GM11168 (cell line): ENCODE measurements around the gene TLE7.

Source experiments
- in situ Hi-C: fragments of 300-500 bp; cut with MboI; formaldehyde crosslinking; loops from one replicate; pipeline ENCODE4 v1.12.0; 2022; ENCODE audit warnings: low sequenced_read_pairs; ENCODE audit not compliant: unreplicated experiment

The TLE7 gene

GRCh38 chr16:71423016-71423415 is 18.8 kb downstream of the TLE7 start:
- in situ Hi-C loops: no loop called here

DNA sequence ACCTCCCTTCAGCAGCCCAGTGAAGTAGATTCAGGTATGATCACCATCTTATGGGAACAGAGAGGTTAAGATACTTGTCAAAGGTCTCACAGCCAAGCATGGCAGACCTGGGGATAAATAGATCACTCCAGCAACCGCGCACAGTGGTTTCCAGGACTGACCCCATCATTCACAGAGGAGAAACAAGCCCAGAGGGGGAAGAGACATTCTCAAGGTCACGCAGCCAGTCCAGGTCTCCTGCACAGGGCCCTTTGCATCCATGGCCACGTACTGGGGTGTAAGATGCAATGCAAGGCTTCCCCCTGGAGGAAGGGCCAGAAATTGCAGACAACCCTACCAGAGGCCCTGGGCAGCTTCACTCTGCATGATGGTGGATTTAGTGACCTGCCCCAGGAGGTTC is 19.9 kb downstream of the TLE7 start:
- in situ Hi-C loops: no loop called here

DNA sequence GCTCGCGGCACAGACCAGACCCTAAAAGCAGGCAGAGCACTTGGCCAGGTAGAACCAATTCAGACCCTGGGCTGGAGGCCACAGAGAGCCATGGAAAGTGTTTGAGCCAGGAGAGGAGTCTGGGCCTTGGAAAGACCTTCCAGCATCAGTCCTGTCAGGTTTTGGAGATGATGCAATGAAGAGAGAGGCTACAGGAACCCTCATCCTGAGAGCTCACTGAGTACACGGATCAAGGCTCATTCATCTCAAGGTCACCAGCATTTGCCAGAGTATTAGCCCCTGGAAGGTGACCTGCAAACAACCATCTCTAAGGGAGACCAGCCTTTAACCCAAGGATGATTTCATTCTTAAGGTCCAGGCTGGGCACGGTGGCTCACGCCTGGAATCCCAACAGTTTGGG is 27.8 kb downstream of the TLE7 start:
- in situ Hi-C loops: loop anchor here (10.0 kb wide), 1 partner anchor 201 kb away; no protein-coding TSS in a partner anchor

GRCh38 chr16:71413341-71413740 is 28.5 kb downstream of the TLE7 start:
- in situ Hi-C loops: loop anchor here (10.0 kb wide), 1 partner anchor 201 kb away; no protein-coding TSS in a partner anchor

DNA sequence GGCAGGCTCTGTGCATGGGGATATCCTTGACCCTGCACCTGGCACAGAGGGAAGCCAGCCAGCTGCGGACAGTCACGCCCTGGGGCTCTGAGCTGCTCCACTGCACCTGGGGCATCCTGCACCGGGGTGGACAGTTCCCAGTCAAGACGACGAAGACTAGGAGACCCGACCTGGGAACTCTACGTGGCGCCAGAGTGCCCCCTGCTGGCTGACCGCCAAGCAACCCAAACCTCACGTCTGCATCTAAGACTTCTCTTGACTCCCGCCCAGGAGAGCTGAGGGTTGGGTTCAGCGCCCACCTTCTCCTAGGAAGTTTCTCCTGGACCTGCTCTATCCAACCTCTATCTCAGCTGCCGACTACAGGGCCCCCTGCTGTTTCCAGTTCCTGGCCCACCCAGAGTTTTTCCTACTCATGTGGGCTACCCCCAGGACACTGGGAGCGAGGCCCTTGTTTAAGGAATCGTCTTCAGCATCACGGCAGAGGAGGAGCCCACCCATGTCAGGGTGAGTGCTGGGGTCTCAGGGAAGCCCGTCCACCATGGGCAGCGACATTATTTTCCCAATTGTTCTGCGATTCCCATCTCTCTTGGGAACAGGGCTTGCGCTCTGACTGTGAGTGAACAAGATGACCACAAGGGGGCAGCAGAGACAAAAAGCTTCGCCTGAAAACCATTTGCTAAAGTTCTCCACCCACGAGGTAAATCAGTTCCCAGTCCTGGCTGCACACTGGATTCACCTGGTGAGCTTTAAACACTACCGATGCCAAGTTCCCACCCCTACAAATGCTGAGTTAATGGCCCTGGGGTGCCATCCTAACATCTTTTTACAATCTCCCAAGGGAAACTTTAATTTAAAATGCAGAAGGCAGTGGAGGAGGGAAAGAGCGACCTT is 29.3 kb downstream of the TLE7 start:
- in situ Hi-C loops: loop anchor here (10.0 kb wide), 1 partner anchor 202 kb away; no protein-coding TSS in a partner anchor

DNA sequence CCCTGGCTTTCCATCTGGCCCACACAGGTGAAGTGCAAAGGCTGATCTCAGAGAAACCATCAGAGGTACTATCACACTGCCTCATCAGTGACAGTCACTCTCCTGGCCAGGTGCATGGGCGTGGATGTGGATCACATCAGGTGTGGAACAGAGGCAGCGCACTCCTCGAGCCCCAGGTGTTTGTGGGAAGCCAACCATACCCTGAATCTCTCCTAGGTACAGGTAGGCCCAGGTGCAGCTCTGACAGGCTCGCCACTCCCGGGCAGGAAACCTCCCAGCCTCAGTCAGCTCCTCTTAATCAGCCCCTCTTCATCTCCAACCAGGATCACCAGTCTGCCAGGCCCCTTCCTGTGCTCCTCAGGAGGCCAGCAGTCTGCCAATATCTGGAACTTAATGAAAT is 31.7 kb downstream of the TLE7 start:
- in situ Hi-C loops: loop anchor here (10.0 kb wide), 1 partner anchor 205 kb away; no protein-coding TSS in a partner anchor

DNA sequence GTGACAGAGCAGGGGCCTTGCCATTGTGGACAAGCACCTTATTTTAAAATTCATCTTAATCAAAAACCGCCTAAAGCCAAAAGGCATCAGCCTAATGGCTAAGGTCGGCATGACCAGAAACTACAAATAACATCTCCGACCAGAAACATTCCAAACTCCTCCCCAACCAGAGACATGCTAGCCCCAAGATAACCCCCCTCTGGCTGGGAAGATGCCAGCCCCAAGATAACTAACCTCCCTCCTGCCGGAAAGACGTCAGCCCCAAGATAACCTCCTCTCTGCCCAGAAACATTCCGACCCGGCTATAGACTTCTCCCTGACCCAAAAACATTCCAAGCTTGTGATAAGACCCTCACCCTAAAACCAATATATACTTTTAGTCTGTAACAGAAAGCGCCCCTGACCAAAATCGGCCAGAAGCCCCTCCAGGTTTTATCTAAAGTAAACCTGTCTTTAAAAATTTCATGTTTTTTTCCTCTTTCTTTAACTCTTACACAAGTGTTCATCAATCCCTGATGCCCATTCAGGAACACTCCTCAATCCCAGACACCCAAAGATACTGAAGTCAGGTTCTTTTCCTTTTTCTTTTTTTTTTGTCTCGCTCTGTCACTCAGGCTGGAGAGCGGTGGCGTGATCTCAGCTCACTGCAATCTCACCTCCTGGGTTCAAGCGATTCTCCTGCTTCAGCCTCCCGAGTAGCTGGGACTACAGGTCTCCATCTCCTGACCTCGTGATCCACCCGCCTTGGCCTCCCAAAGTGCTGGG is 32.7 kb downstream of the TLE7 start:
- in situ Hi-C loops: no loop called here

DNA sequence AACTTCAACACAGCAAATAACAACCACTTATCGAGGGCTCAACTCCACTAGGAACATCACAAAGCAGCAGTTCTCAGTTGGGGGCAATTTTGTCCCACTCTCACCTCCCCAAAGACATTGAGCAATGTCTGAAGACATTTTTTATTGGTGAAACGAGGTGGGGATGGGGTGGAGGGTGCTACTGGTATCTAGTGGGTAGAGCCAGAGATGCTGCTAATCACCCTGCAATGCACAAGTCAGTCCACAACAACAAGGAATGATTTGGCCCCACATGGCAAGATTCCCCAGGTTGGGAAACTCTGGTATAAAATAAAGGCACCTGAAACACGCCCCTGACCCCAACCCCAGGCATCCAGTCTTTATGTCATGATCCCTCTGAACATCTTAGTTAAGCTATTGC is 33.3 kb downstream of the TLE7 start:
- in situ Hi-C loops: no loop called here

GRCh38 chr16:71407731-71408130 is 34.1 kb downstream of the TLE7 start:
- in situ Hi-C loops: no loop called here

DNA sequence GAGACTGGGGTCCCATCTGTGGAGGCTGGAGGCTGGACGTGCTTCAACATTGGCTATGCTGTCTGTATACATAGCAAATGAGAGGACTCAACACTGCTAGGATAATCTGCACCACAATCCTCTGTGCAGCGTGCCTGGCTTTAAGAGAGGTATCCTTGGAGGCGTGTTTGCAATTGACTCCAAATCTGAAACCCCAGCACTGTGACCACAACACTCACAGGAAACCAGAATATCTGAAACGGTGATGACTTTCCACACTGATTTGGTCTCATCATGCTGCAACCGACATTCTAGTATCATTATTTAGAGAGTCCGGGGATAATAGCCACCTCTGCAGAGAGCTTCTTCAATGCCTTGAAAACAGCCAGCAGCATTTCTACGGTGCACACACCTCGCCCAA is 35.1 kb downstream of the TLE7 start:
- in situ Hi-C loops: no loop called here

DNA sequence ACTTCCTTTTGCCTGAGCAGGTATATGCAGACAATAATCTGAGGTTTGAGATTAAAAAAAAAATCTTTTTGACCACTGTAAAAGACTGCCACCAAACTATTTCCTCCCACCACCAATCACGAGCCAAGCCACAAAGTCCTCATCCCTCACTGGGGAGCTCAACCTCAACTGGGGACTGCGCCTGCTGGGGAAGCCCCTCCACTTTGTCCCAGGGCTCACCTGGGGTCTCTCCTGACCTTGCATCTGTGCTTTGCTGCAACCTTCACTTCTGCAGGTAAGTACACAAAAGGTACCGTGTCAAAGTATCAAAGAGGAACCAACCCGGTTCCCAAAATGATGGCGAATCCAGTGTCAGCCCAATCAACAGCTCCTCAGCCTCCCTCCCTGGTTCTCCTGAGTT is 35.5 kb downstream of the TLE7 start:
- in situ Hi-C loops: no loop called here

GRCh38 chr16:71404364-71404763 is 37.5 kb downstream of the TLE7 start:
- in situ Hi-C loops: no loop called here

DNA sequence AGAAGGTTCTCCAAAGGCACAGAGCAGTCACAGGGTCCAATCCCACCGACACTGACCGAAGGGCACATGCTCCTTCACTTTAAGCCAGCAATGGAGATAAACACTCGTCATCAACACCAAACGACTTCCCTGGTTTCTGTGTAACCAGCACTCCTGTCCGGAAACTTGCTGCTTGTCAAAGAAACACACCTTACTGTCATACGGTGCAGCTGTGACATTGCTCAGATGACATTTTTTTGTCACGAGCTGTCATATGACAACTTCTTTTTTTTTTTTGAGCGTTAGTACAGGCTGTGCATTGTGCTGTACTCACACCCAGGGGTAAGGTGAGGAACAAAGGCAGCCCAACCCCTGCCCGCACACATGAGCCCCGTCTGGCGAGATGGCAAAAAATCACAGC is 39.2 kb downstream of the TLE7 start:
- in situ Hi-C loops: no loop called here

- in situ Hi-C loops: no loop called here
Observed at GRCh38 chr16:71402007-71402406, 39.8 kb downstream of the TLE7 start.

DNA sequence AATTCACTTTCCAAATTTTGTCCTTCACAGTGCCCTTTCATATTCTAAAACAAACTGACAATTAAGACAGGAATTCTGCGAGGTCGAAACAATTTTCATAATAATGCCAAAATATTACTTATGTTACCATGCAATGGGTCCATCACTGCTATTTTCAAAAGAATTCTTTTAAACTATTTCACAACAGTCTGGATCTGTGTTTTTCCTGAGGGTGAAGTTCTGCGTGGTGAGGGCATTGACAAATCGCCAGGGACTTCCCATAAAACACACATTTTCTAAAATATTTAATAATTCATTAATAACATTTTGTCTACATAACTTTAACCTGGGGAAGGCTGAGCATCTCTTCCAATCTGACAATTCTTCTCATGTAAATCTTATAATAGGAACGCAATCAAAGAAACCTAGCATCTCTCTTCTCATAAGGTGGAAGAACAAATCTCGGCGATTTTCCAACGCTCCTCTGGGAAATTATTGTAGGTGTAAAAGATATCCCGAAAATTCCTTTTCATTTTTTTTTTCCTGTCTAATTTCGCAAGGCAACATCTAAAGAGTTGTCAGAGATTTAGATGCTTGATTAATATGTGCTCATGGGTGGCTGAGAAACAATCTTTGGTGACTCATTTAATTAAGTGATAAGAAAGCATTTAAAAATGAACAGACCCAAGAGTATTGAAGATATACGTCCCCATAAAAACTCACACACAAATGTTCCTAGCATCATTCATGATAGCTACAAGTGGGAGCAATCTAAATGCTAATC is 41.9 kb downstream of the TLE7 start:
- in situ Hi-C loops: no loop called here

DNA sequence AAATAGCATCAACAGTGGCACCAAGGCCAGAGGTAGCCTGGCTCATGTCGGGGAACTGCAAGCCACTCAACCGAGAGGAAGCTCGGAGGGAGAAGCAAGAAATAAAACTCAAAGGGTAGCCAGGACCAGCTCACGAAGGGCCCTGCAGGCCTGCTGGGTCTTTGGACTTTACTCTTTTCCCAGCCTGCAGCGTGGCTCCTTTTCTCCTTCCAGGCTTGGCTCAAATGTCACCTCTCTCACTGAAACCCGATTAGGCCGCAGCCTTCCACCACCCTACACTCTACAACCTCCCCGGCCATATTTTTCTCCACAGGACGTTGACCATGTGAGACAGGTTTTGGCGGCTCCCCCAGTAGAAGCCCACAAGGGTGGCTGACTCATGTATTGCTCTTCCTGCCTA is 45.3 kb downstream of the TLE7 start:
- in situ Hi-C loops: no loop called here

GRCh38 chr16:71389330-71389729 is 52.5 kb downstream of the TLE7 start:
- in situ Hi-C loops: no loop called here

DNA sequence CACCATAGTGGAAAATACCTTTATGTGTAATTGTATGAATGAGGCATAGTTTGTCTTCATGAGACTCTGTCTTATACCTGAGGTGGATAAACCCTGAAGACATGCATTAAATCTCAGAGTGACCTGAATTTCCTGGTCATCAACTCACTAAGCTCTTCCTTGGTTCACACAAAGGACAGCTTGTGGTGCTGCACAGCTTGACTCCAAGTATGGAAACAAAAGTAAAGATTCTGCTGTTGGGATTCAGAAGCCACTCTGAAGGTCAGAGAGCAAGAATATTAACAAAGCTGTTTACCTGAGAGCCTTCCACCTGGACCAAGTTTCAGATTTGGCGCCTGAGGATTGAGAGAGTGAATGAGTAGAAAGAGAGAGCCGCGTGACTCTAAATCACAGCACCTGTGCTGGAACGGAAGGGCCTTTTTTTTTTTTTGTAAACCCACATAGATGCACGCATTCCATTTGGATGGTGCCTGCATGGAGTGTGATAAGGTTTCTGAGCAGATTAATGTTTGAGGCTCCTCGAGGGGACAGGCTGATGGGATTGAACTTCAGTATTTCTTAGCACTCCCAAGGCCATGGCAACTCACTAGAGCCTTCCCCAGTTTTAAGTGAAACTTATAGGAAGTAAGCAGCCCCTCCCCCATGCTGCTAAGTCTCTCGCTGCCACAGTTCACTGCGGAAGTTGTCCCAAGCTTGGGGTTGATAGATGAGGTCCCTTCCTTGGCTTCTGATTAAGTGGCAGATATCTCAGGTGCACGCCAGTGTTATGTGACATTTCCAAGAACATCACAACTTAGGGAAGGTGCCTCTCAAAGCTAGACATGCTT is 54.6 kb downstream of the TLE7 start:
- in situ Hi-C loops: no loop called here

DNA sequence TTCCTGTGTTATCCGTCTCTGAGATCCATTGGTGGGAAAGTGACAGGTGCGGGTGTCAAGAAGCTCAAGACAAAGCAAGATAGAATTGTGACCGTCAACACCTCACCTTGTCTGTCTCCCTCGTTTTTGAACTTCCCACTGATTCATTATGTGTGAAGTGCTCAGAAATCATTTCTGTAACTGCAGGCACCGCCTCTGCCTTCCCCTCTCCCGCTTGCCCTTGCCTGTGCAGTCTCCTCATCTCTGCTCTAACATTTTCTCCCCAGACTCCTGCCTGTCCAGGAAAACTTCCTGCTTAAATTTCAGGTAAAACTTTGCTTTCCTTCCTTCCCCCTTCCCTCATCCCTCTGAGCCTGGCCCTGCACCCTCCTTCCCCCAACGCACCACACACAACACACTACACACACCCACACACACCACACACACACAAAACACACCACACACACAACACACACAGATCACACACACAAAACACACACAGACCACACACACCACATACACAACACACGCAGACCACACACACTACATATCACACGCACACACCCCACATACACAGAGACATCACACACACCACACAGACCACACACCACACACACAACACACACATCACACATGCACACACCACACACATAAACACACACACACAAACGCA is 57.7 kb downstream of the TLE7 start:
- in situ Hi-C loops: no loop called here
